Kidney epithelial cell (primary cell): ENCODE results near the gene CHST15. TPM values are rescaled to one million over a fixed set of nuclear protein-coding genes. Genes with fewer than 3 reads are reported as not detected.

Source experiments
- DNase-seq: peaks from one replicate; pipeline ENCODE4 v3.0.0-alpha.2; 2010; ENCODE audit warnings: low read depth
- H3K27me3 ChIP-seq: 2 replicates; pipeline ENCODE4 v1.6.0; 2011; ENCODE audit warnings: low read length; ENCODE audit not compliant: control insufficient read depth, insufficient read depth
- H3K36me3 ChIP-seq: 2 replicates; pipeline ENCODE4 v1.5.1; 2011; ENCODE audit warnings: low read length; ENCODE audit not compliant: control insufficient read depth, insufficient read depth
- H3K4me3 ChIP-seq: 2 replicates; pipeline ENCODE4 v1.5.1; 2011; ENCODE audit warnings: low read depth, mild to moderate bottlenecking, control low read depth, low read length
- CTCF ChIP-seq: IDR thresholded peaks from 2 replicates; pipeline ENCODE4 v1.5.1; 2011; ENCODE audit warnings: mild to moderate bottlenecking, moderate library complexity, low read length, control low read depth, inconsistent platforms; ENCODE audit not compliant: insufficient read depth, poor library complexity, severe bottlenecking
- total RNA-seq: library from RNA; depleted of rRNA; stranded (reverse); fragments of >200 nt; gene quantifications from 2 replicates; pipeline ENCODE4 v1.2.3, GENCODE V29; 2015

Gene CHST15
- total RNA-seq, 1 donor from 2014 or later, result 18.1 TPM

DNA sequence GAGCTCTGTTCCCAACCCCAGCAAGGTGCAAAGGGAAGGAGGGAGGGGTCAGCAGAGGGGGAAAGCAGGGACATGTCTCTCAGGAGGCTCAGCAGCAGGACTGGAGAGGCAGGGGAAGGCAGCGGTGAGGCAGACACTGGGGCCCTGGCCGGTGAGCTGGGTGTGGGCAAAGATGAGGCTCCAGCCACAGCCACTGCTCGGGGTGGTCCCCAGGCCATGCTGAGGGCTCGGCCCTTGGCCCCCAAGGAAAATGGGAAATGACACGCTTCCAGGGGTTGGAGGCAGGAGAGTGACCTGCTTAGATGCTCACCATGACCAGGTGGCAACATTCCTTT lies 35.4 kb upstream of the CHST15 start:
- no peak for DNase-seq
- no peak for TF ChIP-seq CTCF
- Histone ChIP-seq H3K36me3 (no peaks in the 10 kb centered on the region), H3K4me3 (no peak overlapping the region), H3K27me3 (no peaks in the 10 kb centered on the region)

DNA sequence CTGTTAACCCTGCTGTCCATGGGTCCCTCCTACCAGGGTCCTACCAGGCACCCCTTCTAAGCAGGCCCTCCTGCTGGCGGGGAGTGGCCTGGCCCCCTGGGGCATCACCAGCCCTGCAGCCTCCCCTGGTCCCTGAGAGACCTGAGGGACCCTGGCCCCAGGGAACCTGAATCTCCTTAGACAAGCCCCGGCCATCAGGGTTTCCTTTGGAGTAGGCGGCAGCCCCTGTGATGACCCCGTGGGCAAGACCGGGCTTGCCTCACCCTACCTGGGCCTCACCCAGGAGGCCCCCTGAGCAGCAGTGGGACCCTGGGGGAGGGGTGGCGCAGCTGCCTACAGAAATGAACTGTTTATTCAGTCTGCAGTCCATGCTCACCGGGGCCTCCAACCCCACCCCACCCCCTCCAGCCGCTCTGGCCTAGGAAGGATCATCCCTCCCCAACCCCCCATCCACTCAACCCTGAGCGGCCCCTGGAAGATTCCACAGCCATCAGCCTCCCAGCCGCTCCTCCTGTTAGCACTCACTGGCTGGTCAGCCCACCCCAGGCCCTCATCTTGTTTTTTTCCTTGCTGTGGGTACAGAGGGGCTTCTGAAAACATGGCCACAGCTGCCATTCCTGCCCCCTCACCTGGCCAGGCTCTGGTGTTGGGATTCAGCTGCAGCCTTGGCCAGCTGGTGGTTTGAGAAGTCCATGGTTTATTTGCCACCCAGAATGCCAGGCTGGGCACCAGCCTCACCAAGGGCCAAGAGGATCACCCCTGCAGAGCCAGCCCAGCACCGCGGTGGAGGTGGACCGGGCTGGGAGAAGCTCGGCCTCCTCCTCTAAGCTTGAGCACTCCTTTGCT lies 34.8 kb upstream of the CHST15 start:
- TF ChIP-seq CTCF, result no peak
- Histone ChIP-seq H3K4me3 (no peak overlapping the region), H3K27me3 (no peaks in the 10 kb centered on the region), H3K36me3 (no peaks in the 10 kb centered on the region)
- no peak for DNase-seq

GRCh38 chr10:124127563-124127962 lies 34.2 kb upstream of the CHST15 start:
- DNase-seq, result no peak
- TF ChIP-seq CTCF, result no peak
- Histone ChIP-seq H3K27me3 (no peaks in the 10 kb centered on the region), H3K4me3 (no peak overlapping the region), H3K36me3 (no peaks in the 10 kb centered on the region)

DNA sequence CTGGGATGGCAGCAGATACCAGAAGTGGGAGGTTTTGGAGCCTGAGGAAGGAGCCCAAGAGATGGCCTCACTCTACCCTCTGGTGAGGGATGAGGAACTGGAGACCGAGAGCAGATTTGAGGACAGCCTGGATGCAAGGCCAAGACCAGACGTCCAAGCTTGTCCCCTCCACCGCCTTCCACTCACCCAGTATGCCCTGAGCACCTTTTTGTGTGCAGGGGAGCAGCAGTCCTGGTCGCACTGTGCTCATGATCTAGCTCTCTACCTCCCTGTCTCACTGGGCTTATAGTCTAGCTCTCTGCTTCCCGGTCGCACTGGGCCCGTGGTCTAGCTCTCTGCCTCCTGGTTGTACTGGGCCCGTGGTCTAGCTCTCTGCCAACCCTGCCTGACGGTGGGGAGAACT lies 33.6 kb upstream of the CHST15 start:
- TF ChIP-seq CTCF, result no peak
- Histone ChIP-seq H3K36me3 (no peaks in the 10 kb centered on the region), H3K27me3 (no peaks in the 10 kb centered on the region), H3K4me3 (no peak overlapping the region)
- DNase-seq, result no peak

GRCh38 chr10:124126145-124126982 lies 33.0 kb upstream of the CHST15 start:
- no peak for DNase-seq
- Histone ChIP-seq H3K36me3 (no peaks in the 10 kb centered on the region), H3K4me3 (no peak overlapping the region), H3K27me3 (no peaks in the 10 kb centered on the region)
- TF ChIP-seq CTCF, result no peak
